DMS153 (cell line): Measurements from ENCODE around the gene HFE.
"Not testable (repeated sequence)": the region's sequence is repeated elsewhere in the genome, so short reads cannot be mapped to it uniquely, and the experiment has no call there.

ENCODE experiments used
- DNase-seq: peaks from one replicate; lab custom pipeline; 2025; lab: John Stamatoyannopoulos, UW

Gene HFE

DNA sequence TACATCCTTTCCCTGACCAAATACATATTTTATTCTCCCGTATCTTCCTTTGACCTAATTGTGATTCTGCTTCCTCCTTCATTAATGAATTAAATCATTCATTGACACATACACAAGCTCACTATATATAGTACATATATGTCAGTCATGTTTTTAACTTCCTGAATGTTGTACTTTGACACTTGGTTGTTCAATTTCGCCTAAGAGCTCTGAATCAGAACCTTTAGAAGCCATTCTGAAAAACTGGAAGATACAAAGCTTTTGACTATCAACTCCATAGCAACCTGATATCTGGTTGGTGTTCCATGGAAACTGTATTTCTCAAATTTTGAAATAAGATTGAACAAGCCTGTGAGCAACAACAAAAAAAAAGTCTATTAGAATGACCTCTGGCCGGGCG, 27.3 kb upstream of the HFE start:
- no peak for DNase-seq

DNA sequence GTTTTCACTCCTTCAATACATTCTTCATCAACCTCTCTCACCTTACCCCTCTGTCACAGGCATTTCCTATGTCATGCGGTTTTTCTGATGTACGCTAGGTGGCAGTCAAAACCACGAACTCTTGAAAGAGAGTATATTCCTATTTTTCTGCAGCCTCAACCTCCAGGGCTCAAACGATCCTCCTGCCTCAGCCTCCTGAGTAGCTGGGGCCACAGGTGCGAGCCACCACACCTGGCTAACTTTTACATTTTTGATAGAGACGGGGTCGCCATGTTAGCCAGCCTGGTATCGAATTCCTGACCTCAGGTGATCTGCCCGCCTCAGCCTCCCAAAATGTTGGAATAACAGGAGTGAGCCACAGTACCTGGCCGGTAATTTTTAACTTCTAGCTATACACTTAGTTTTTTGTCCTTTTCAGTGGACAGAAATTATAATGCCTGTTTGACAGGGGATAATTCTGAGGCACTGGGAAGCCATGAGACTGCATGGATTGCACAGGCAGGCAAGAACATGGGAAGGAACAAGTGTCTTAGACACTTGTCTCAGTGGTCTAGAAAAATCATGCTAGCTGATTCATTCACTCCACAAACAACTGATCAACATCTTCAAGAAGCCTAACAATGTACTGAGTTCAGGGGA, 22.5 kb upstream of the HFE start:
- peak; percentile 35 for DNase-seq

DNA sequence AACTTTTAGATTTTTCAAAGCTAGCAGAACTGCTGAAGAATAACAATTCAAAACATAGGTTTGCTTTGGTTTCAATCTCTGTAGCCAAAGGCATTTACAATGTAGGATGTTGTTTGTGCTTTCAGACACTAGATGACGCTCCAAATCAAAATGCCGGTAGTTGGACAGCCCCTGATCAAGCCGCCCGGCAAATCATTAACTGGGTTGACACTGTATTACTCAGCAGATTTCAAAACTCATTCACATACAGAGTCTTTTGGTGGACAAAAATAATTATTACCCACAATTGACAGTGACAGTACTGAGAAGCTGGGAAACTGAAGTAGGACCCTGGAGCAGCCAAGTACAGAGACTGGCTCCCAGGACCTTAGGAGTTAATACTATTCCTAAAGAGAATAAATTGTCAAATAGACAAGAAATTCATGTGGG, 21.3 kb upstream of the HFE start:
- peak; percentile 41 for DNase-seq

DNA sequence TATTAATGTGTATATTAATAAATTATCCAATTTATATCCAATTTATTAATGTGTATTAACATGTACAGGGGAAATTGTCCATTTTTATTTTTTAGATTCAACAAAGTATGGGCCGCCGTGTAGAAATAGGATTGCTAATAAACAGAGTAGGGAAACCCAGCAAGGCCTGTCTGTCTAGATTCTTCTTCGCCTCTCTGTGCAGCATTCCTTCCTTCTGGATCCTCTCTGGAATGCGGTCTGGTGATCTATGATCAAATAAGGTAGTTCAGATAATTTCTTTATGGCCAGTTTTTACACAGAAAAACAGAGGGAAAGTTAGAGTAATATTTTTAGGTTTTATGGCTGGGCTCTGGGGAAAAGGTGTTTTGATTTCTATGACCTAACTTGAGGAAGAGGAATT, 19.9 kb upstream of the HFE start:
- no peak for DNase-seq

DNA sequence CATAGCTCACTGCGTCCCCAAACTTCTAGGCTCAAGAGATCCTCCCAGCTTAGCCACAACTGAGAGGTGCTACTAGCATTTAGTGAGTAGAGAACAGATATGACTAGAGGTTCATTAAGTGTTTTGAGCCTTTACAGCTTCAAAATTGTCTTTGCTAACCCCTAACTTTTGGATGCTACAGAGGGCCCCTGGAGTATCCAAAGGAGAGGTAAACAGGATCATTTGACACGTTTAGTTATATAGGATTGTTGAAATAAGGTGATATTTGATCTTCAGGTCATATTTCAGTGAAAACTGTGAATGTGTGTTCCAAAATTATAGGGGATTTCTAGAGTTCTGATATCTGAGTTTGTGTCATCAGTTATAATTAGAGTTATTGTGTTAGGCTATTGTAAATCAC, 19.2 kb upstream of the HFE start:
- DNase-seq = no peak

DNA sequence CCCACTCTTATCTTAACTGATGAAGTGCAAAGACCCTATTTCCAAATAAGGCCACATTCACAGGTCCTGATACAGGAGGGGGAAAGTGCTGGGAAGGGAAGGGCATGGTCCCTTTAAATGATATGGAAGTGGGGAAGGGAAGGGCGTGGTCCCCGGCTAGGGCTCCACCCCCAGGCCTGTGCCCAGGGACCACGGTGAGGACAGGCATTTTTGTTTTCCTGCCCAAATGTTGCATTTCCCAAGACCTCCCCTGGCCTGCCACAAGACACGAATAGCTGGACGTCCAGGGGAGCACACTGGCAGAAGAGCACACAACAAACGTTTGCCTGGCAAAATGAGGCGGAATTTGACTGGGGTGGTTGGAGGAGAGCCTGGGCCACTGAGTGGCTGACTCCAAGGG, 16.1 kb upstream of the HFE start:
- no peak for DNase-seq

DNA sequence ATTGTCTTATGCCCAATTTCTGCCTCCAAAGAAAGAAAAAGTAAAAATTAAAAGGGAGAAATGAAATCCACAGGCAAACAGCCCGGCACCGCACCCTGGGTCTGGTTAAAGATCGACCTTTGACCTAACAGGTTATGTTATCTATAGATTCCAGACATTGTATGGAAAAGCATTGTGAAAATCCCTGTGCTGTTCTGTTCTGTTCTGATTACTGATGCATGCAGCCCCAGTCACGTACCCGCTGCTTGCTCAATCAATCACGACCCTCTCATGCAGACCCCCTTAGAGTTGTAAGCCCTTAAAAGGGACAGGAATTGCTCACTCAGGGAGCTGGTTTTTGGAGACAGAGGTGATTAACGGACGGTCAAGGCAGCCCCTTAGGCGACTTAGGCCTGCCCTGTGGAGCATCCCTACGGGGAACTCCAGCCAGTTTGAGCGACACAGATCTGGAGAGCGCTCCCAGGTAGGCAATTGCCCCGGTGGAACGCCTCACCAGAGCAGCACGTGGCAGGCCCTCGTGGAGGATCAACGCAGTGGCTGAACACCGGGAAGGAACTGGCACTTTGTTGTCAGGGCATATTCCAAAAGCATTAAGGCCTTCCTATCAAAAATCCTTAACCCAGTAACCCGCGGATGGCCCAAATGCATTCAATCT, 12.0 kb upstream of the HFE start:
- DNase-seq = no peak

DNA sequence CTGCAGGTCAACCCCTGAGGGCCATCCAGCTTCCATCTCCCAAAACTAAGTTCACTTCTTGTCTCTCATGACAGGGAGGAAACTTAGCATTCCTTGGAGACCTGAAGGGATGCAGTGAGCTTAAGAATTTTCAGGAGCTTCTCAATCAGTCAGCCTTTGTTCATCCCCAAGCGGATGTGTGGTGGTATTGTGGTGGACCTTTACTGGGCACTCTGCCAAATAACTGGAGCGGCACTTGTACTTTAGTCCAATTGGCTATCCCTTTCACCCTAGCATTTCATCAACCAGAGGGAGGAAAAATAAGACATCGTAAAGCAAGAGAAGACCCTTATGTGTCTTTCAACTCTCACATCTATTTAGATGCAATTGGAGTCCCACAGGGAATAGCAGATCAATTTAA, 9.2 kb upstream of the HFE start:
- not testable (repeated sequence) for DNase-seq

DNA sequence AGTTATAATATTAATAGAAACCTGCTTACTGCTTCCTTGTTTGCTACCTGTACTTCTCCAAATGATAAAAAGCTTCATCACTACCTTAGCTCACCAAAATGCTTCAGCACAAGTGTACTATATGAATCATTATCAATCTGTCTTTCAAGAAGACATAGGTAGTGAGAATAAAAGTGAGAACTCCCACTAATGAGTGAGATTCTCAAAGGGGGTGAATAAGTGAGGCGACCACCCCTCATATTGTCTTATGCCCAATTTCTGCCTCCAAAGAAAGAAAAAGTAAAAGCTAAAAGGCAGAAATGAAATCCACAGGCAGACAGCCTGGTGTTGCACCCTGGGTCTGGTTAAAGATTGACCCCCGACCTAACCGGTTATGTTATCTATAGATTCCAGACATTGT, 6.1 kb upstream of the HFE start:
- DNase-seq = not testable (repeated sequence)

DNA sequence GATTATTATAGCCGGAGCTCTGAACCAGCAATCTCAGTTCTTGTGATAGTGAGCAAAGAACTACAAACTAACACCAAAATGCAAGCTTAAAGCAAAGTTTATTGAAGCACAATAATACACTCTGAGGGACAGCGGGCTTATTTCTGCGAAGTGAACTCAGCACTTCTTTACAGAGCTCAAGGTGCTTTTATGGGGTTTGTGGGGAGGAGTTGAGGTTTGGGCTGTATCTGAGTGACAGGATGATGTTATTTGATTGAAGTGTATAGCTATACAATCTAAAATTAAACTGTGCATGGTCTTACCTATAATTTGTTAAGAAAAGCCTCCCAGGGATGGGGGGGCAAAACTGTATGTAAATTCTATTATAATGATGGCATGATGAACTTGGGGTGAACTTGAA, 1.0 kb upstream of the HFE start:
- no peak for DNase-seq

DNA sequence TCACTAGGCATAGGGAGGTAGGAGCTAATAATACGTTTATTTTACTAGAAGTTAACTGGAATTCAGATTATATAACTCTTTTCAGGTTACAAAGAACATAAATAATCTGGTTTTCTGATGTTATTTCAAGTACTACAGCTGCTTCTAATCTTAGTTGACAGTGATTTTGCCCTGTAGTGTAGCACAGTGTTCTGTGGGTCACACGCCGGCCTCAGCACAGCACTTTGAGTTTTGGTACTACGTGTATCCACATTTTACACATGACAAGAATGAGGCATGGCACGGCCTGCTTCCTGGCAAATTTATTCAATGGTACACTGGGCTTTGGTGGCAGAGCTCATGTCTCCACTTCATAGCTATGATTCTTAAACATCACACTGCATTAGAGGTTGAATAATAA, 1.1 kb downstream of the HFE start:
- DNase-seq = no peak

DNA sequence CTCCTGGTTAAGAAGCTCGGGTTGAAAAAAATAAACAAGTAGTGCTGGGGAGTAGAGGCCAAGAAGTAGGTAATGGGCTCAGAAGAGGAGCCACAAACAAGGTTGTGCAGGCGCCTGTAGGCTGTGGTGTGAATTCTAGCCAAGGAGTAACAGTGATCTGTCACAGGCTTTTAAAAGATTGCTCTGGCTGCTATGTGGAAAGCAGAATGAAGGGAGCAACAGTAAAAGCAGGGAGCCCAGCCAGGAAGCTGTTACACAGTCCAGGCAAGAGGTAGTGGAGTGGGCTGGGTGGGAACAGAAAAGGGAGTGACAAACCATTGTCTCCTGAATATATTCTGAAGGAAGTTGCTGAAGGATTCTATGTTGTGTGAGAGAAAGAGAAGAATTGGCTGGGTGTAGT, 2.0 kb downstream of the HFE start:
- no peak for DNase-seq

DNA sequence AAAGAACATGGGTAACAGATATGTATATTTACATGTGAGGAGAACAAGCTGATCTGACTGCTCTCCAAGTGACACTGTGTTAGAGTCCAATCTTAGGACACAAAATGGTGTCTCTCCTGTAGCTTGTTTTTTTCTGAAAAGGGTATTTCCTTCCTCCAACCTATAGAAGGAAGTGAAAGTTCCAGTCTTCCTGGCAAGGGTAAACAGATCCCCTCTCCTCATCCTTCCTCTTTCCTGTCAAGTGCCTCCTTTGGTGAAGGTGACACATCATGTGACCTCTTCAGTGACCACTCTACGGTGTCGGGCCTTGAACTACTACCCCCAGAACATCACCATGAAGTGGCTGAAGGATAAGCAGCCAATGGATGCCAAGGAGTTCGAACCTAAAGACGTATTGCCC, 5.2 kb downstream of the HFE start:
- no peak for DNase-seq

DNA sequence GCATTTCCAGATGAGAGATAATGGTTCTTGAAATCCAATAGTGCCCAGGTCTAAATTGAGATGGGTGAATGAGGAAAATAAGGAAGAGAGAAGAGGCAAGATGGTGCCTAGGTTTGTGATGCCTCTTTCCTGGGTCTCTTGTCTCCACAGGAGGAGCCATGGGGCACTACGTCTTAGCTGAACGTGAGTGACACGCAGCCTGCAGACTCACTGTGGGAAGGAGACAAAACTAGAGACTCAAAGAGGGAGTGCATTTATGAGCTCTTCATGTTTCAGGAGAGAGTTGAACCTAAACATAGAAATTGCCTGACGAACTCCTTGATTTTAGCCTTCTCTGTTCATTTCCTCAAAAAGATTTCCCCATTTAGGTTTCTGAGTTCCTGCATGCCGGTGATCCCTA, 6.8 kb downstream of the HFE start:
- no peak for DNase-seq

DNA sequence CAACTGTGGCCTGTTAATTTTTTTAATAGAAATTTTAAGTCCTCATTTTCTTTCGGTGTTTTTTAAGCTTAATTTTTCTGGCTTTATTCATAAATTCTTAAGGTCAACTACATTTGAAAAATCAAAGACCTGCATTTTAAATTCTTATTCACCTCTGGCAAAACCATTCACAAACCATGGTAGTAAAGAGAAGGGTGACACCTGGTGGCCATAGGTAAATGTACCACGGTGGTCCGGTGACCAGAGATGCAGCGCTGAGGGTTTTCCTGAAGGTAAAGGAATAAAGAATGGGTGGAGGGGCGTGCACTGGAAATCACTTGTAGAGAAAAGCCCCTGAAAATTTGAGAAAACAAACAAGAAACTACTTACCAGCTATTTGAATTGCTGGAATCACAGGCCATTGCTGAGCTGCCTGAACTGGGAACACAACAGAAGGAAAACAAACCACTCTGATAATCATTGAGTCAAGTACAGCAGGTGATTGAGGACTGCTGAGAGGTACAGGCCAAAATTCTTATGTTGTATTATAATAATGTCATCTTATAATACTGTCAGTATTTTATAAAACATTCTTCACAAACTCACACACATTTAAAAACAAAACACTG, 10.1 kb downstream of the HFE start:
- DNase-seq = peak; percentile 48

DNA sequence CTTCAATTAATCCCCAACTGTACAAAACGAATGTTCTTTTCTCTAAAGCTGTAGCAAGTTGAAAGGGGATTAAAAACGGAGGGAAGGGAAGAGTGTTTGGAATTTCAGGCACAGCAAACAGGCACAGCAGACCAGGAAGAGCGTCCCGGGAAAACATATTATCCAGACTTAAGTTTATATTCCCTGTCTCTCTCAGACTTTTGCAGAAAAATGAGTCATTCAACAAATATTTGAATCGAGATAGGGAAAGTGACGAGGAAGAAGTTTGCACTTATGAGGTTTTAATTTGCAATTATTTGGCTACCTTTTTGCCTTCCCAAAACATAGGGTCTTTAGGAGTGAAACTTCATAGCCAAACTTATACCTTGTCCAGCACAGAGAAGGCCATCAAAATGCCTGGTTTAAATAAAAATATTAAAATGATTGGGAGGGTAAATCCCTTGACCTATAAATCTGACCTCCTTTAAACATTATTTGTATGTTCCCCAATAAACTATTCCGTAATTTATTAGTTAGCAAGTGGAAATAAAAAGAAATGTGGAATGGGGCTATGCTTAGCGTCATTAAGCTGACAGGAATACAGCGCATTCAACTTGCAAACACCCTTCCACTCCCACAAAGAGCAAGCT, 16.0 kb downstream of the HFE start:
- no peak for DNase-seq

DNA sequence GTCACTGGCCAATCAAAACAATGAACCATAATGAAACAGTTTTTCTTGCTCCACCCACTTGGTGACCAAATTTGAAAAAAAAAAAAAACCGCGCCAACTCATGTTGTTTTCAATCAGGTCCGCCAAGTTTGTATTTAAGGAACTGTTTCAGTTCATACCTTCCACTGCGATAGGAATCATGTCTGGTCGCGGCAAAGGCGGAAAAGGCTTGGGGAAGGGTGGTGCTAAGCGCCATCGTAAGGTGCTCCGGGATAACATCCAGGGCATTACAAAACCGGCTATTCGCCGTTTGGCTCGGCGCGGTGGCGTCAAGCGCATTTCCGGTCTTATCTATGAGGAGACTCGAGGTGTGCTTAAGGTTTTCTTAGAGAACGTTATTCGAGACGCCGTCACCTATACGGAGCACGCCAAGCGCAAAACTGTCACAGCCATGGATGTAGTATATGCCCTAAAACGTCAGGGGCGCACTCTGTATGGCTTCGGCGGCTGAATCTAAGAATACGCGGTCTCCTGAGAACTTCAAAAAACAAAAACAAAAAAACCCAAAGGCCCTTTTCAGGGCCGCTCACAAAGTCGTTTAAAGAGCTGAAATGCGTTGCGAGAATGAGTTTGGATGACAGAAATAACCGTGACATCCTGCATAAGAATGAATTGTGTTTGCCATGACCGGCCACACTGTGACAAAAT, 16.7 kb downstream of the HFE start:
- DNase-seq = peak; percentile 97

DNA sequence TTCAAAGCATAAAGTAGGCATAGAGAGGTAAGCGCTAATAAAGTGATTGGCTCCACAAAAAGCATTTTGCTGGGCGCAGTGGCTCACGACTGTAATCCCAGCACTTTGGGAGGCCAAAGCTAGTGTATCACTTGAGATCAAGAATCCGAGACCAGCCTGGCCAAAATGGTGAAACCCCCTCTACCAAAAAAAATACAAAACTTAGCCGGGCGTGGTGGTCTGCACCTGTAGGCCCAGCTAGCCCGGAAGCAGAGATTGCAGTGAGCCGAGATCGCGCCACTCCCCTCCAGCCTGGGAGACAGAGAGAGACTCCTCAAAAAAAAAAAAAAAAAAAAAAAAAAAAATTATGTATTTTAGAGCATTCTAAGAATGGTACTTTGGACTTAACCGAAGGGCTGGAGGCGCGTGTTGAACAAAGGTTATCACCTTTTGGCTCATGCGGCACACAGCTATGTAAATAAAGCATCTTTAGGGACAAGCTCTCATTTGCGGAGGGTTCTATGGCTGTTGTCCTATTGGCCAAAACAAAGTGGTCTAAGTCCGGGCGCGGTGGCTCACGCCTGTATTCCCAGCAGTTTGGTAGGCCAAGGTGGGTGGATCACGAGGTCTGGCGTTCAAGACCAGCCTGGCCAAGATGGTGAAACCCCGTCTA, 17.4 kb downstream of the HFE start:
- DNase-seq = no peak

DNA sequence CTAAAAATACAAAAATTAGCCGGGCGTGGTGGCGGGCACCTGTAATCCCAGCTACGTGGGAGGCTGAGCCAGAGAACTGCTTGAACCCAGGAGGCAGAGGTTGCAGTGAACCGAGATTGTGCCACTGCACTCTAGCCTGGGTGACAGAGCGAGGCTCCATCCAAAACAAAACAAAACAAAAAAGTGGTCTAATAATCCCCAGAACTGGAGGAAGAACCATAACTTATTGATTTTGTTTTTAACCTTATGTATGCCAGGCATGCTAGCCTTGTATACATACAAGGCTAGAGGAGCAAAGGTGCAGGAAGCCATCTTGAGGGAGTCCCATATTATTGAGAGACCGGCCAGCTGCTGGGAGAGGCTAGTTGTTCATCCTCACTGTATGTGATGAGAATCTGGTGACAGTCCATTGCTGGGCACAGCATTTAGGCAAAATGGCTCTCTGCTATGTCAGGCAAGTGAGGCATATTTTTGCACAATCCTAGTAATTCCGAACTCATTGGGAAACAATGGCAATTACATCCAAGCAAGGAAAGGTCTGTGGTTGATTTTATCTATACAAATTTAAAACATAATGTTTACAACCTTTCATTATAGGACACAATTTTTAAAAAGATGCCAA, 18.0 kb downstream of the HFE start:
- no peak for DNase-seq

DNA sequence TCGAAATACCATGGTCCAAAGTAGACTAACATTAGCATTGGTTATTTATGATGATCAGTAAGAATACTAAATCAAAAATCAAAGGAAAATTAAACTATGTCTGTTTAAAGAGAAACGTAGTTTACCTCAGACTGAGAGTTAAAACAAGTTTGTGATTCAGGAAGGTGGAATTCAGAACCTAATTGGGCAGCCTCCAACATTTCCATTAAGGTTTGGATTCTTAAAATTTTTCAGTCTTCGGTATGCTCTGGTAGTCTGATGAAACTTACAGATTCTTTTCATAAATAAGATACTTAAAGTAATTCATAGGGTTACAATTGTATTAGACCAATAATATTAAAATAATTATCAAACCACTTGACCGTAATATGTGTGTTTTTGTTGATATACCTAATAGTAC, 18.6 kb downstream of the HFE start:
- DNase-seq = no peak

DNA sequence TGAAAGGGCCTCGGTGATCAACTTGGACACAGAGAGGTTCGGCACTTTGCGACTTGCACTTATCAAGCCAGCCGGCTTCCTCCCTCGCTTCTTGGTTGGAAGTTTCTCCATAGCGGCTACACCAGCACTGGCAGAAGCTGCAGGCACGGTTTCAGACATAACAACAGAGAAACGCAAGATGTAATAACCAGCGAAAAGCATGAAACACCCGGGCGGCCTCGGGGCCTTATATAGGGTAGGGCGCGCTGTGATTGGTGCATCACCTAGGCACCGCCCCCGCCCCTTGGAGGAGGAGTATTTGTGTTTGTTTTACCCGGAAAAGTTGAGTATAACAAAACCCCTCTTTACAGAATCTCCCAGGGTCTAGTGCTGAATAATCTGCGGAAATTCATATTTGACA, 20.7 kb downstream of the HFE start:
- DNase-seq = no peak

DNA sequence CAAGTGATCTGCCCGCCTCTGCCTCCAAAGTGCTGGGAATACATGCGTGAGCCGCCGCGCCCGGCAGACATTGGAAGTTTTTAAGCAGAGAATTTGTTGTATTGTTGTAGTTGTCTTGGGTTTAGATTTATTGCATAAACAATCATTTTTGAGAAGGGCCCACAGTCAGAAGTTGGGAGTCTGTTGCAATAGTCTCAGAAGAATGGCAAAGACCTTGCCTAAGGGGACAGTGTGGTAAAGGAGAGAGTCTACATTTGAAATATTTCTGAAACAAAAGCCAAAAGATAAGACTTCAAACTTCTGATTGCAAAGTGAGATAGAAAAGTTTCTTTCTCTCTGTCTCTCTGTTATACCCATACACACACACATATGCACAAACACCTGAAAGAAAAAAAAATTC, 22.5 kb downstream of the HFE start:
- no peak for DNase-seq
